Lower leg skin (tissue), 4 donors: ENCODE measurements around the gene FAM120C. TPM values are rescaled to one million over a fixed set of nuclear protein-coding genes. Genes with fewer than 3 reads are reported as not detected.

ENCODE experiments used
- DNase-seq, 2 donors: peaks; one replicate each; pipeline ENCODE4 v3.0.0-alpha.2; 2019; ENCODE audit warnings: low spot score in 2 of 2
- H3K4me3 ChIP-seq: fragments of 200-600 bp; sonication (generic); 2 replicates; pipeline ENCODE4 v1.5.1; 2017; ENCODE audit warnings: mild to moderate bottlenecking, low read depth; ENCODE audit not compliant: poor library complexity, severe bottlenecking
- POLR2A ChIP-seq, 2 donors: fragments of 450-650 bp; IDR thresholded peaks; one replicate each; pipeline ENCODE4 v1.6.1; 2016 to 2017; ENCODE audit warnings: antibody characterized with exemption in 2 of 2, mild to moderate bottlenecking in 1 of 2, moderate library complexity in 1 of 2
- WGBS, 2 donors: methylation state at CpG; one replicate each; pipeline ENCODE4 v1.1.5; 2018; 5-methylcytosine and 5-hydroxymethylcytosine counted together
- intact Hi-C: fragments of 100-400 bp; cut with DNase I; formaldehyde crosslinking; loops from one replicate; pipeline ENCODE4 v1.15.0; 2023; ENCODE audit warnings: low total_unique reads
- total RNA-seq, 4 donors: library from RNA; depleted of rRNA; stranded (reverse); fragments of >200 nt; gene quantifications; one replicate each; pipeline ENCODE4 v1.1.0, GENCODE V29; 2016
- TF ChIP-seq, protein P1 (sequence below), 3 donors: fragments of 450-650 bp; IDR thresholded peaks; one replicate each; pipeline ENCODE4 v1.5.1; 2016; ENCODE audit warnings: antibody characterized with exemption in 3 of 3, mild to moderate bottlenecking in 3 of 3, moderate library complexity in 2 of 3

Gene FAM120C
- total RNA-seq, 4 donors from 2014 or later, result 6.1 to 9.7 (median 8.2) TPM

DNA sequence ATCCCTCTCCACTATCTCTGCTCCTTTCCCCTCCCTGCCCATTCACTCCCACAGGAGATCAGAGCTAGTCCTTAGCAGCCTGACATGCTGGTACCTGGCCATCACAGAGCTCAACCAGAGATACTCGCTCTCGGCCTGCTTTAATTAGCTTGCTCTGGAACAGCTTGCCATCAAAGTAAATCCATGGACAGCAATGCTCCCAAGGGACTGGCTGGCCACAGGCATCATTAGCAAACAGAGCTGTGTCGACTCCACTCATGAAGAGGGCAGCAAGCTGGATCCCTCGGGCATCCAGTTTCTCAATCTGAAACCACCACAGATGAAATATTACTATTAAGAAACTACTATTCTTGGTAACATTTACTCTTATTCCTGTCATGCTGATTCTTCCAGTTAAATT, 95.4 kb downstream of the FAM120C start:
- intact Hi-C loops, result no loop called here
- TF ChIP-seq, protein P1, sequence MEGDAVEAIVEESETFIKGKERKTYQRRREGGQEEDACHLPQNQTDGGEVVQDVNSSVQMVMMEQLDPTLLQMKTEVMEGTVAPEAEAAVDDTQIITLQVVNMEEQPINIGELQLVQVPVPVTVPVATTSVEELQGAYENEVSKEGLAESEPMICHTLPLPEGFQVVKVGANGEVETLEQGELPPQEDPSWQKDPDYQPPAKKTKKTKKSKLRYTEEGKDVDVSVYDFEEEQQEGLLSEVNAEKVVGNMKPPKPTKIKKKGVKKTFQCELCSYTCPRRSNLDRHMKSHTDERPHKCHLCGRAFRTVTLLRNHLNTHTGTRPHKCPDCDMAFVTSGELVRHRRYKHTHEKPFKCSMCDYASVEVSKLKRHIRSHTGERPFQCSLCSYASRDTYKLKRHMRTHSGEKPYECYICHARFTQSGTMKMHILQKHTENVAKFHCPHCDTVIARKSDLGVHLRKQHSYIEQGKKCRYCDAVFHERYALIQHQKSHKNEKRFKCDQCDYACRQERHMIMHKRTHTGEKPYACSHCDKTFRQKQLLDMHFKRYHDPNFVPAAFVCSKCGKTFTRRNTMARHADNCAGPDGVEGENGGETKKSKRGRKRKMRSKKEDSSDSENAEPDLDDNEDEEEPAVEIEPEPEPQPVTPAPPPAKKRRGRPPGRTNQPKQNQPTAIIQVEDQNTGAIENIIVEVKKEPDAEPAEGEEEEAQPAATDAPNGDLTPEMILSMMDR (IDR thresholded peaks at IDR 0.05), result no peak
- TF ChIP-seq POLR2A (IDR thresholded peaks at IDR 0.05), result no peak
- H3K4me3 ChIP-seq, result no peak overlapping the region
- 80% methylated on average over 4 of the region's 4 CpGs for WGBS, 2 donors
- DNase-seq, result no peak

DNA sequence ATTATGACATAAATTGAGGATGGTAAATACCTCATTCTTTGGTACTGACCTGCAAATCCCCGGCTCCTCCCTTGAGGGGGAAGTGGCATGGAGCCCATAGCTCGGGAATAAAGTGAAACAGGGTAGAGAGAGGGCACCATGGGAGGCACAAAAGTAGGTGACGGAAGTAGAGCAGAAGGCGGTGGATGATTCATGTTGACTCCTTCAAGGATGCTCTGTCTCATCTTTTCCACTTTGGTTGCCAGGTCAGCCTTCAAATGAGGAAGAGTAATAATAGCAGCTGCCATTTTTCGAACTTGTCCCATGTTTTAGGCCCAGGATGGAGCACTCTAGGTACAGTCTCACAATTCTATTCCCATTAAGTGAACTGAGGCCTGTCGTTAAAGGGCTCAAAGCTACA, 97.4 kb downstream of the FAM120C start:
- intact Hi-C loops, result no loop called here
- no peak for DNase-seq
- WGBS, 2 donors, result 88 to 89% methylated on average over 6 of the region's 6 CpGs
- TF ChIP-seq, protein P1 (IDR thresholded peaks at IDR 0.05), result no peak
- TF ChIP-seq POLR2A (IDR thresholded peaks at IDR 0.05), result no peak
- H3K4me3 ChIP-seq, result no peak overlapping the region

DNA sequence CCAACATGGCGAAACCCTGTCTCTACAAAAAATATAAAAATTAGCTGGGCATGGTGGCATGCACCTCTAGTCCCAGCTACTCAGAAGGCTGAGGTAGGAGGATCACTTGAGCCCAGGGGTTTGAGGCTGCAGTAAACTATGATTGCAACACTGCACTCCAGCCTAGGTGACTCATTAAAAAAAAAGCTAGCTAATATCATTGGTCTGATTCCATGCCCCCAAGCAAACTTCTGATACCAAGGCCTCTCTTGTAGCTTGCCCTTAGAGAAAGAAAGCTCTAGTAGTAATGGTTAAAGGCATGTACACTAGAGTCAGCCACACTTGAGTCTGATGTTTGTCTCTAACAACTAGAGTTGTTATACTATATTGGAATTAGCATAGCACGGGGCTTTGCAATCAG, 106.2 kb downstream of the FAM120C start:
- WGBS, 2 donors, result 80 to 94% methylated on average over 2 of the region's 2 CpGs
- no peak for TF ChIP-seq POLR2A (IDR thresholded peaks at IDR 0.05)
- TF ChIP-seq, protein P1 (IDR thresholded peaks at IDR 0.05), result no peak
- DNase-seq, result no peak
- no peak overlapping the region for H3K4me3 ChIP-seq
- intact Hi-C loops, result no loop called here

- intact Hi-C loops, result no loop called here
- WGBS, 2 donors, result 89 to 99% methylated on average over 6 of the region's 6 CpGs
These were observed 108.2 kb downstream of the FAM120C start for GRCh38 chrX:54074826-54075225.

DNA sequence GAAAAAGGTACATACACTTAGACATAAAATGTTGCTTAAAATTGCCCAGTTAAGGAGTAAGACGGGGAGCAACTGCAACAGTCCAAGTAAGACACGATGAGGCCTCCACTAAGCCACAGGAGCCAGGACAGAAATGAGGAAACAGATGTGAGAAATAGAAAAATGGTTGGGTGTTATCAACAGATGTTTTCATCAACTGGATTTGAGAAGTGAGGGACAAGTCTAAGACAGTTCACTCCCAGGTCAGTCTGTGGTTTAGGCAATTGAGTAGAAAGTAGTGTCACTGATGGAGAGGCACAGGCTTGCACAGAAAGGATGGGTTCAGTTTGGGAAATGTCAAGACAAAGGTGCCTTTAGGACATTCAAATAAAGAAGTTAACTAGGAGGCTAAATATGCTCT, 115.3 kb downstream of the FAM120C start:
- no peak overlapping the region for H3K4me3 ChIP-seq
- DNase-seq, result no peak
- intact Hi-C loops, result no loop called here
- TF ChIP-seq, protein P1 (IDR thresholded peaks at IDR 0.05), result no peak
- no peak for TF ChIP-seq POLR2A (IDR thresholded peaks at IDR 0.05)
- 67 to 75% methylated on average over 2 of the region's 2 CpGs for WGBS, 2 donors

More at GRCh38 chrX:54074826-54075225, 108.2 kb downstream of the FAM120C start:
- peak in 1 of 2 donors; percentile 42 for DNase-seq
- H3K4me3 ChIP-seq, result no peak overlapping the region
- TF ChIP-seq, protein P1 (IDR thresholded peaks at IDR 0.05), result no peak
- no peak for TF ChIP-seq POLR2A (IDR thresholded peaks at IDR 0.05)

GRCh38 chrX:54066841-54067240, 116.2 kb downstream of the FAM120C start:
- no peak for DNase-seq
- TF ChIP-seq POLR2A (IDR thresholded peaks at IDR 0.05), result no peak
- TF ChIP-seq, protein P1 (IDR thresholded peaks at IDR 0.05), result no peak
- intact Hi-C loops, result no loop called here
- no peak overlapping the region for H3K4me3 ChIP-seq
